Neural cell (in vitro differentiated cells): ENCODE results near the gene PUSL1.

Experiments
- CTCF ChIP-seq: fragments of 450-650 bp; IDR thresholded peaks from 2 replicates; pipeline ENCODE4 v1.5.1; 2014; ENCODE audit warnings: antibody characterized with exemption, mild to moderate bottlenecking, moderate library complexity; ENCODE audit not compliant: poor library complexity, severe bottlenecking
- EP300 ChIP-seq: fragments of 450-650 bp; conservative IDR thresholded peaks from 2 replicates; pipeline ENCODE4 v1.6.1; 2014; ENCODE audit warnings: antibody characterized with exemption, mild to moderate bottlenecking, moderate library complexity; ENCODE audit not compliant: poor library complexity, severe bottlenecking
- EZH2 ChIP-seq: fragments of 200-600, 300-800 bp; shearing (Covaris generic), sonication (generic); IDR thresholded peaks from 2 replicates; pipeline ENCODE4 v1.6.1; 2014; ENCODE audit warnings: antibody characterized with exemption, low read length, borderline replicate concordance, mild to moderate bottlenecking; ENCODE audit not compliant: insufficient read depth, poor library complexity, severe bottlenecking
- MXI1 ChIP-seq: fragments of 450-650 bp; conservative IDR thresholded peaks from 2 replicates; pipeline ENCODE4 v1.6.1; 2014; ENCODE audit warnings: antibody characterized with exemption, mild to moderate bottlenecking; ENCODE audit not compliant: poor library complexity, severe bottlenecking
- POLR2AphosphoS5 ChIP-seq: IDR thresholded peaks from 2 replicates; pipeline ENCODE4 v1.6.1; 2012
- RAD21 ChIP-seq: fragments of 450-650 bp; conservative IDR thresholded peaks from 2 replicates; pipeline ENCODE4 v1.6.1; 2014; ENCODE audit warnings: antibody characterized with exemption, mild to moderate bottlenecking, moderate library complexity
- REST ChIP-seq: IDR thresholded peaks from 2 replicates; pipeline ENCODE4 v1.6.1; 2012; ENCODE audit warnings: borderline replicate concordance
- SMC3 ChIP-seq: fragments of 450-650 bp; conservative IDR thresholded peaks from 2 replicates; pipeline ENCODE4 v1.6.1; 2014; ENCODE audit warnings: antibody characterized with exemption, mild to moderate bottlenecking, moderate library complexity; ENCODE audit not compliant: poor library complexity
- TAF1 ChIP-seq: IDR thresholded peaks from 2 replicates; pipeline ENCODE4 v1.6.1; 2012; ENCODE audit warnings: low read depth

DNA sequence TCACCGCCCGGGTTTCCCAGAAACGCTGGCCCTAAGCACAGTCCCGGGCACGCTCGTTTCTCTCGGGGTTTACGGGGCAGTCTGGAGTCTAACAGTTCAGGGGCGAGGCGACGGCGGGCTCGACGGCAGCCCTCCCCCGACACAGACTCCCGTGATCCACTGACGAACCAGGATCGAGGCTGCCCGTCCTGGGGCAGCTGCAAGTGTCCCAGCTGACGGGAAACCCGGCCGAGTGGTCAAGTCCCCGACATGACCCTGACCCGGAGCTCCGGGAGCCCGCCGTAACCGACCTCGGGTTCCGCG is 35.2 kb upstream of the PUSL1 start:
- TF ChIP-seq EP300 (no peak), CTCF (no peak), EZH2 (no peak), TAF1 (no peak), SMC3 (no peak), MXI1 (no peak), POLR2AphosphoS5 (no peak), RAD21 (no peak), REST (no peak)
